ENCODE results near the gene CCDC68. TPM values are rescaled to one million over a fixed set of nuclear protein-coding genes. Genes with fewer than 3 reads are reported as not detected.

Gene CCDC68
- total and polyA plus RNA-seq, 2 donors (not counting 1 experiment from before 2014, with no cell fraction given), result 5.1 to 8.3 TPM

- Histone ChIP-seq H4K20me1 (ENCODE audit: control insufficient read depth, extremely low read depth, insufficient read depth, low read length) (no peaks in the 10 kb centered on the region), H3K4me2 (ENCODE audit: extremely low read depth, insufficient read depth, low read length) (no peak overlapping the region), H3K79me2 (ENCODE audit: control insufficient read depth, insufficient read depth, low read length) (no peaks in the 10 kb centered on the region), H3K4me1 (ENCODE audit: control insufficient read depth, extremely low read depth, insufficient read depth, low read length) (no peaks in the 10 kb centered on the region), H3K9me3 (ENCODE audit: control insufficient read depth, insufficient read depth, low read depth, low read length) (no peaks in the 10 kb centered on the region), H3K27ac (ENCODE audit: insufficient read depth, low read length) (no peak overlapping the region), H3K4me3 (replicated peaks in 1 of 4; ENCODE audit: control extremely low read depth in 1 of 4, insufficient read depth in 1 of 4, low read depth in 3 of 4, low read length in 4 of 4) (no peak overlapping the region), H2AFZ (ENCODE audit: low read length) (no peak overlapping the region), H3K36me3 (ENCODE audit: control insufficient read depth, insufficient read depth, low read length) (no peaks in the 10 kb centered on the region), H3K9ac (ENCODE audit: insufficient read depth, low read length) (no peak overlapping the region), H3K27me3 (ENCODE audit: control insufficient read depth, insufficient read depth, low read length) (no peaks in the 10 kb centered on the region)
- DNase-seq (ENCODE audit: low read depth in 2 of 2), result peak in 1 of 2 donors; percentile 23
- TF ChIP-seq CTCF (conservative IDR thresholded peaks at IDR 0.05 in 1 of 2, IDR thresholded peaks at IDR 0.05 in 1 of 2; ENCODE audit: low read depth in 1 of 2, low read length in 2 of 2) (no peak), EZH2 (IDR thresholded peaks at IDR 0.05; ENCODE audit: low read length, missing control alignments) (no peak)
Observed at GRCh38 chr18:54852780-54853675, 106.2 kb downstream of the CCDC68 start.

Other genes starting within 250 kb of the CCDC68 start
- gene RAB27B, start 131.0 kb downstream of the CCDC68 start, total RNA-seq, result 0.77 and 0.99 TPM in 2 replicates
- gene RAB27B, start 131.0 kb downstream of the CCDC68 start, polyA plus RNA-seq, result 0.14 and 0.92 TPM in 2 replicates